AG10803 (cell line): ENCODE results near the gene SMG6.

Experiments used
- DNase-seq: peaks from one replicate; pipeline ENCODE4 v3.0.0; 2010; ENCODE audit warnings: low read depth
- H3K4me3 ChIP-seq: 2 replicates; pipeline ENCODE4 v1.5.1; 2011; ENCODE audit warnings: mild to moderate bottlenecking, low read length, control low read depth
- CTCF ChIP-seq: conservative IDR thresholded peaks from 2 replicates; pipeline ENCODE4 v1.5.1; 2011; ENCODE audit warnings: mild to moderate bottlenecking, low read length, control low read depth, inconsistent platforms

SMG6 gene

GRCh38 chr17:2214929-2215615, 88.5 kb downstream of the SMG6 start:
- DNase-seq, result peak; percentile 80
- H3K4me3 ChIP-seq, result peak overlapping the region; percentile 39

GRCh38 chr17:2214047-2214928, 89.3 kb downstream of the SMG6 start:
- TF ChIP-seq CTCF, result no peak
- DNase-seq, result peak; percentile 87
- peak overlapping the region; percentile 39 for H3K4me3 ChIP-seq

More at GRCh38 chr17:2214929-2215615, 88.5 kb downstream of the SMG6 start:
- TF ChIP-seq CTCF, result no peak

GRCh38 chr17:2213291-2213960, 90.2 kb downstream of the SMG6 start:
- H3K4me3 ChIP-seq, result peak overlapping the region; percentile 39
- no peak for TF ChIP-seq CTCF
- DNase-seq, result peak; percentile 94

- no peak for TF ChIP-seq CTCF
- peak; percentile 95 for DNase-seq
Observed at GRCh38 chr17:2212400-2212981, 91.1 kb downstream of the SMG6 start.

GRCh38 chr17:2211661-2212399, 91.8 kb downstream of the SMG6 start:
- TF ChIP-seq CTCF, result no peak
- H3K4me3 ChIP-seq, result 0 out of 2 replicates have a peak overlapping the region, but pooled peaks have one; percentile 1
- DNase-seq, result no peak

More at GRCh38 chr17:2212400-2212981, 91.1 kb downstream of the SMG6 start:
- H3K4me3 ChIP-seq, result 0 out of 2 replicates have a peak overlapping the region, but pooled peaks have one; percentile 1

- DNase-seq, result no peak
- no peak overlapping the region for H3K4me3 ChIP-seq
- no peak for TF ChIP-seq CTCF
Observed at GRCh38 chr17:2210726-2211125, 92.9 kb downstream of the SMG6 start.
